ENCODE measurements around the gene CNR2.

DNA sequence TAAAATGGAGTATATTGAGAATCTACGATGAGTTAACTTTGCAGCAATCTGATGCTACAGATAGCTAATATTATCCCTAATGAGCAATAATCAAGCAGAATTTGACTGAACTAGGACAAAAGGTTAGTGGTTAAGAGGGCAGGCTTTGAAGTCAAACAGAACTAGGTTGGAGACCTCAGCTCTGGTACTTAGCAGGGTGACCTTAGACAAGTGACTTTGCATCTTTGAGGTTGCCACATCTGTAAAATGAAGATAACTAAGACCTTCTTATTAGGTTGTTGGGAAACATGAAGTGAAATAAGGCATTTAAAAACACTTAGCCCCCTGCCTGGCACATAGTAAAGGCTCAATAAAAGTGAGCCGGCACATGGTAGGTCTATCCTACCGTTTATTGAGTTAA, 40.7 kb downstream of the CNR2 start:
- no peak for TF ChIP-seq POLR2AphosphoS5 (IDR thresholded peaks at IDR 0.05; ENCODE audit: low read depth, low read length)
- TF ChIP-seq POLR2A (IDR thresholded peaks at IDR 0.05; ENCODE audit: low read depth, low read length): no peak
